AG04449 (cell line): ENCODE results near the gene CLMP.

ENCODE experiments used
- CTCF ChIA-PET: fragments of 350-600 bp; formaldehyde crosslinking; extraction: SDS; loops from one replicate; lab custom pipeline; 2021; ENCODE audit warnings: antibody characterized with exemption; lab: Yijun Ruan, JAX
- POLR2A ChIA-PET: fragments of 400-600, 350-600 bp; formaldehyde crosslinking; extraction: SDS; loops from one replicate; lab custom pipeline; 2020; ENCODE audit warnings: antibody characterized with exemption, inconsistent platforms; lab: Yijun Ruan, JAX
- DNase-seq: peaks from one replicate; pipeline ENCODE4 v3.0.0-alpha.2; 2010; ENCODE audit warnings: low read depth, low spot score
- H3K4me3 ChIP-seq: 2 replicates; pipeline ENCODE4 v1.5.1; 2011; ENCODE audit warnings: low read depth, mild to moderate bottlenecking, control low read depth, low read length
- TF ChIP-seq, protein P1 (sequence below): IDR thresholded peaks from one replicate; pipeline ENCODE4 v1.5.1; 2011; ENCODE audit warnings: mild to moderate bottlenecking, moderate library complexity, low read length, control low read depth, inconsistent platforms; ENCODE audit not compliant: insufficient read depth; ENCODE audit errors: missing control alignments

The CLMP gene

DNA sequence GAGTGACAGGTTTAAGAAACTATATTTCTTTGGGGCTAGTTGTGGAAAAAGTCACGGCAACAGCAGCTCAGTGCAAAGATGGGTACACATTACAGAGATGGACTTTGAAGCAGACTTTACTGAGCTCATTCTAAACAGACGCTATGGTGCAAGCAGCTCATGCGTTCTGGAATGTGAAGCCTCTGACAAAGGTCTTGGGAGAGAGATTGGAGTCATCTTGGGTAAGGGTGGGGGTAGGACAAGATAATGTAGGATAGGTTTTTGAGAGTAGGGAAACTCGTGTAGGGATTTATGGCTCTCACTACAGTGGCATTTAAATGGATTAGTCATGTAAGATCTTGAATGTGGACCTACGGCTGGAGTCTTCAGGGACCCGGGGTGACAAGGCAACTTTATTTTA is 36.2 kb upstream of the CLMP start:
- CTCF ChIA-PET, result interaction anchor here (0.9 to 20.9 kb wide), 6 partner anchors 15 to 122 kb away, joined by 4 to 683 read pairs (median 10); no protein-coding TSS in a partner anchor

DNA sequence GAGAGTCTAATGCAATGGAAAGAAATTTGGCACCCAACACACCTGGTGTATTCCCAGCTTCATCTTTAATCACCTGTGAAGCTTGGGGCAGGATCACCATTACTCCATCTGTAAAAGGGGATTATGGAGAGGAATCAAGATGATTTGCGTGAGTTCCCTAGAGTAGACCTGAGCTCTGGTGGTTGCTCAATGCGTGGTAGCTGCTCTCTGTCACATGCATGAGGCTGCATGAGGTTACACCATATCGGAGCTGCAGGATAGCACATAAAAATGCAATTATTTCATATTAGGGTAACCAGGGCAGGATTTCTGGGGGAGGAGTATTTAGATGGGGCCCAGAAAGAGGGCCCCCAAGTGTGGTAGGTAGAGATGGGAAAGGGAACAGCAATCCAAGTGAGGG is 35.3 kb upstream of the CLMP start:
- H3K4me3 ChIP-seq, result no peak overlapping the region
- ChIA-PET POLR2A (no interaction called here), CTCF (interaction anchor here (1.0 to 20.9 kb wide), 5 partner anchors 10 to 121 kb away, joined by 3 to 683 read pairs (median 4); no protein-coding TSS in a partner anchor)
- TF ChIP-seq, protein P1, sequence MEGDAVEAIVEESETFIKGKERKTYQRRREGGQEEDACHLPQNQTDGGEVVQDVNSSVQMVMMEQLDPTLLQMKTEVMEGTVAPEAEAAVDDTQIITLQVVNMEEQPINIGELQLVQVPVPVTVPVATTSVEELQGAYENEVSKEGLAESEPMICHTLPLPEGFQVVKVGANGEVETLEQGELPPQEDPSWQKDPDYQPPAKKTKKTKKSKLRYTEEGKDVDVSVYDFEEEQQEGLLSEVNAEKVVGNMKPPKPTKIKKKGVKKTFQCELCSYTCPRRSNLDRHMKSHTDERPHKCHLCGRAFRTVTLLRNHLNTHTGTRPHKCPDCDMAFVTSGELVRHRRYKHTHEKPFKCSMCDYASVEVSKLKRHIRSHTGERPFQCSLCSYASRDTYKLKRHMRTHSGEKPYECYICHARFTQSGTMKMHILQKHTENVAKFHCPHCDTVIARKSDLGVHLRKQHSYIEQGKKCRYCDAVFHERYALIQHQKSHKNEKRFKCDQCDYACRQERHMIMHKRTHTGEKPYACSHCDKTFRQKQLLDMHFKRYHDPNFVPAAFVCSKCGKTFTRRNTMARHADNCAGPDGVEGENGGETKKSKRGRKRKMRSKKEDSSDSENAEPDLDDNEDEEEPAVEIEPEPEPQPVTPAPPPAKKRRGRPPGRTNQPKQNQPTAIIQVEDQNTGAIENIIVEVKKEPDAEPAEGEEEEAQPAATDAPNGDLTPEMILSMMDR, result no peak
- DNase-seq, result no peak

More for the DNA sequence above, 36.2 kb upstream of the CLMP start:
- TF ChIP-seq, protein P1, result no peak
- DNase-seq, result peak; percentile 70
- POLR2A ChIA-PET, result interaction anchor here (0.9 to 1.5 kb wide), 4 partner anchors 13 to 57 kb away, joined by 3 to 6 read pairs (median 4); no protein-coding TSS in a partner anchor
- H3K4me3 ChIP-seq, result no peak overlapping the region

DNA sequence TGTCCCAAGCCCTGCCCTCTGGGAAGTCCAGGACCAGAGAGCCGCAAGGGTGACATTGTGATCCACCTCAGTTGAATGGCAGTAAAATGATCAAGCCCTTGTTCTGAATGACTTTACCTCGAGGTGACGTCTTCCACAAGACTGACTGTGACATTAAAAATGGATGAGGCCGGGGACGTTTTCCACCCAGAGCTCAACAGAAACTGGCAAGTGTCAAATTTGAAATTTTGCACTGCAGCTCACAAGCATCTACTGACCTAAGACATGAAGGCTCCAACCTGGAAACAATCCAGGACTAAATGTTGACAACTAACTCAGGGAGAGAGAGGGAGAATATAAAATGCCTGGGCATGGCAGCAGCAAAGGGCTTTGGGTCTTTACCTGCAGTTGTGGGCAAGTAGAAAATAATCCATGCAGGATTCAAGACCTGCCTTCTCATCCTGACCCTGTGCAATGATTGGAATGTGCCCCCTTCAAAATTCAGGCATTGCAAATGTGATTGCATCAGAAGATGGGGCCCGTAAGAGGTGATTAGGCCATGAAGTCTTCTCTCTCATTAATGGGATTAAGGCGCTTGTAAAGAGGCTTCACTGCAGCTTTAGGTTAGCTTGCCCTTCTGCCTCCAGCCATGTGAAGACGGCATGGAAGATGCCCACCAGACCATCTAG is 33.6 kb upstream of the CLMP start:
- H3K4me3 ChIP-seq, result no peak overlapping the region
- no peak for DNase-seq
- POLR2A ChIA-PET, result no interaction called here
- CTCF ChIA-PET, result interaction anchor here (0.9 to 20.9 kb wide), 5 partner anchors 9 to 119 kb away, joined by 3 to 683 read pairs (median 3); no protein-coding TSS in a partner anchor
- TF ChIP-seq, protein P1, result no peak

DNA sequence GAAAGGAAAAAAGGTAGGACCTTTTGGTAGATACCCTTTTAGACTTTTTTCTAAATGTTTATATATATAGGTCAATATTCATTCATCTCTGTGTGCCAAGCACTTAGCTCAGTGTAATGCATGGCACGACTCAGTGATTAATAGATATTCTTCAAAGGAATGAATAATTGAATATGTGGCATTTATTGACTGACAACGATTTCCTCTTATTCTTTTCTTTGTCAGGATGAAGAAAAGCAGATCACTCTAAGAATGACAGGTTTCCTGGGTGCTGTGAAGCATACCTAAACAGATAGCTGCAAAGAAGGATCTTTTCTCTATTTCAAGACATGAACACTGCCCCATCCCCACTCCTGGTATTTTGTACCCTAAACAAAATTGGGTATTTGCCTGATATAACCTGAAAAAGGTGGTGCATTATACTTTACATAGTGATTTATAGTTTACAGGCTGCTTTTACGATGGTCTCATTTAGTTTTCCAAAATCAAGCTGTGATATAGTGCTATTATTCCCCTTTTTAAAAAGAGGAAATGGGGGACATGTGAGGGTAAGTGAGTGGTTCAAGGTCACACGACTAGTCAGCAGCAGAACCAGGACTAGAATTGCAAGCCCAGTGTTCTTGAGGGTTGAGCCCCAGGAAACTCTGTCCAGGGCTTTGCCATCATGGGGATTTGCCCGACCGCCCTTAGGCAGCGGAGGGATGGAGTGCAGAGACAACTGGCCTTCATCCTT is 32.9 kb upstream of the CLMP start:
- TF ChIP-seq, protein P1, result no peak
- DNase-seq, result no peak
- no peak overlapping the region for H3K4me3 ChIP-seq
- ChIA-PET CTCF (interaction anchor here (0.9 to 20.9 kb wide), 5 partner anchors 9 to 119 kb away, joined by 3 to 683 read pairs (median 3); no protein-coding TSS in a partner anchor), POLR2A (no interaction called here)

DNA sequence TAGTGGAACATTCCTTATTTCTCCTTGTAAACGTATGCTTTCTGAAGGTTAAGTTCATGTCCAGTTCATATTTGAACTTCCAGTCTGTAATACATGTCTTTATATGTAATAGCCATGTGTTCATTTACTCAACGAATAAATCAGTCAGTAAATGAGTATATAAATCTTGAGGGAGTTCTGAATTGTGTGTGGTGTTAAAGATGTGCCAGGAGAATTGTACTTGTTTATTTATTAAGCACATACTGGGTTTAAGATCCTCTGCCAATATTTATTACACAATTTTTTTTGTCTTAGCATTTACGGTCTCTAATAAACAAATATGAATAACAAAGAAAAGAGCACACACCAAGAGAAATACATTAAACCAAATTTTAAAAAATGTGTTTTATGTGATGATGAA is 26.5 kb upstream of the CLMP start:
- TF ChIP-seq, protein P1, result no peak

DNA sequence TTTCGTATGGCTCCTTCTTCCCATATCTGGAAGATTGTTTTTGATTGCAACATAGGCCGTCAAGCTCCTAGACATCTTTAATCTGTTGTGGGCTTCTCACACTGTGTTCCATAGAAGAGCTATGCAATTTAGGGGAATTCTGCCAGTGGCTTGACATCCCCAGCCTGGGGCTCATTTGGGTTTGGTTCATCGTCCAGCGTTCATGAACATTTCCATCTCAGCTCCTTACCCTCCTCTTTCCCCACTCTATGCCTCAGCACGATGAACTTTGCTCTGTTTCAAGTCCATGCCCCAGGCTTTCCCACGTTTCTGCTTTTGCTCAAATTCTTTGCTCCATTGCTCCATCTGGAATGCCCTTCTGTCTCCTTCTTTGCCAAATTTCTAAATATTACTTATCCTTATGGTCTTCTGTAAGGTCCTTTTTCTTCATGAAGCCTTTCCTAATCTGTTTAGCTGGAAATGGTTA is 26.1 kb upstream of the CLMP start:
- DNase-seq, result no peak
- TF ChIP-seq, protein P1, result no peak
- CTCF ChIA-PET, result interaction anchor here (0.7 to 3.6 kb wide), 3 partner anchors 9 to 111 kb away, joined by 3 to 20 read pairs (median 3); no protein-coding TSS in a partner anchor
- POLR2A ChIA-PET, result no interaction called here
- no peak overlapping the region for H3K4me3 ChIP-seq

More for the DNA sequence above, 26.5 kb upstream of the CLMP start:
- POLR2A ChIA-PET, result no interaction called here
- CTCF ChIA-PET, result no interaction called here
- no peak overlapping the region for H3K4me3 ChIP-seq
- DNase-seq, result no peak
